Left lung (tissue), 14 donors: ENCODE data around the gene ZNF468. TPM values are rescaled to one million over a fixed set of nuclear protein-coding genes. Genes with fewer than 3 reads are reported as not detected.
A peak's percentile ranks its signal among the peaks of the same experiment; 100 is the strongest.
"Not testable (repeated sequence)": the region's sequence is repeated elsewhere in the genome, so short reads cannot be mapped to it uniquely, and the experiment has no call there.

Experiments
- ATAC-seq: fragments of 200-7000 bp; cut with Tn5 transposase; one replicate; pipeline ENCODE4 v1.9.1; 2020; ENCODE audit warnings: moderate library complexity
- DNase-seq, 4 donors: peaks; one replicate each; pipeline ENCODE4 v3.0.0-alpha.2; 2013 to 2020
- H3K27ac ChIP-seq, 2 donors: fragments of 200-600 bp; sonication (generic) in 1 of 2; one replicate each; pipeline versions ENCODE4 v1.5.0 to v1.8.0; 2020 to 2021
- H3K27me3 ChIP-seq, 2 donors: fragments of 200-600 bp; sonication (generic) in 1 of 2; one replicate each; pipeline versions ENCODE4 v1.5.0 to v1.8.0; 2020 to 2021
- H3K36me3 ChIP-seq, 2 donors: fragments of 200-600 bp; sonication (generic) in 1 of 2; one replicate each; pipeline versions ENCODE4 v1.5.0 to v1.8.0; 2020 to 2021
- H3K4me1 ChIP-seq, 2 donors: fragments of 200-600 bp; one replicate each; pipeline ENCODE4 v1.8.0; 2021
- H3K4me3 ChIP-seq, 2 donors: fragments of 200-600 bp; sonication (generic) in 1 of 2; one replicate each; pipeline versions ENCODE4 v1.5.0 to v1.8.0; 2020 to 2021; ENCODE audit warnings: mild to moderate bottlenecking in 1 of 2
- H3K9me3 ChIP-seq, 2 donors: fragments of 200-600 bp; sonication (generic) in 1 of 2; one replicate each; pipeline versions ENCODE4 v1.5.0 to v1.8.0; 2020 to 2021
- intact Hi-C, 2 donors: fragments of 100-400 bp; cut with DNase I; formaldehyde crosslinking; loops; one replicate each; pipeline versions ENCODE4 v1.11.2 to v1.14.2; 2022
- long read RNA-seq, 12 donors: library from polyadenylated mRNA in 2 of 12; unstranded in 2 of 12; transcript quantifications; one replicate each; pipeline ENCODE4 v2.0.0 and lab custom pipeline, GENCODE V29; 2019 to 2026
- polyA plus RNA-seq, 6 donors: library from polyadenylated mRNA; unstranded; fragments of 120-200 nt; gene quantifications; one replicate each; pipeline ENCODE4 v1.2.1, GENCODE V29; 2013; ENCODE audit not compliant: insufficient read length in 6 of 6
- total RNA-seq, 2 donors: library from RNA; stranded (reverse); fragmentation: NEBNext Ultra II Directional; extraction: Animal tissue kit (Norgen Biotek cat#: 25700); gene quantifications; one replicate each; pipeline ENCODE4 v1.2.1, GENCODE V29; 2021
- TF ChIP-seq, protein P1 (sequence below), 2 donors: fragments of 200-600 bp; sonication (generic) in 1 of 2; IDR thresholded peaks; one replicate each; pipeline versions ENCODE4 v1.5.0 to v1.8.0; 2021; ENCODE audit warnings: antibody characterized with exemption in 2 of 2
- donor health status: DM: no; HTN: yes; CAD: no.
- donor health status: DM: no; HTN: no; CAD: no.

ZNF468 gene
- total RNA-seq, result 10 to 100 TPM; 17.4 to 20.9 TPM
- polyA plus RNA-seq, result 10 to 100 TPM; 32.5 to 40.0 (median 35.4) TPM
- long read RNA-seq, donor 1, full-length matches to known transcripts, result 4 of 4 reads
- long read RNA-seq, donor 1, partial matches to known transcripts, result 0 of 4 reads
- long read RNA-seq, donor 1, other reads (novel, unspliced or antisense), result 0 of 4 reads
- long read RNA-seq, donor 2, full-length matches to known transcripts, result 1 of 1 reads
- long read RNA-seq, donor 2, partial matches to known transcripts, result 0 of 1 reads
- long read RNA-seq, donor 2, other reads (novel, unspliced or antisense), result 0 of 1 reads
- long read RNA-seq, donor 3, full-length matches to known transcripts, result 1 of 1 reads
- long read RNA-seq, donor 3, partial matches to known transcripts, result 0 of 1 reads
- long read RNA-seq, donor 3, other reads (novel, unspliced or antisense), result 0 of 1 reads
- long read RNA-seq, donor 4, partial matches to known transcripts, result 1 of 2 reads
- long read RNA-seq, donor 4, other reads (novel, unspliced or antisense), result 1 of 2 reads
- long read RNA-seq, donor 5, full-length matches to known transcripts, result 3 of 3 reads
- long read RNA-seq, donor 5, partial matches to known transcripts, result 0 of 3 reads
- long read RNA-seq, donor 5, other reads (novel, unspliced or antisense), result 0 of 3 reads
- long read RNA-seq, donor 6, full-length matches to known transcripts, result 1 of 1 reads
- long read RNA-seq, donor 6, partial matches to known transcripts, result 0 of 1 reads
- long read RNA-seq, donor 6, other reads (novel, unspliced or antisense), result 0 of 1 reads
- long read RNA-seq, donor 7, result 0 reads
- long read RNA-seq, donor 8, result 0 reads
- long read RNA-seq, donor 9, result 0 reads
- long read RNA-seq, donor 10, result 0 reads
- long read RNA-seq, donor 11, result 0 reads
- long read RNA-seq, donor 12, full-length matches to known transcripts, result 1 of 1 reads
- long read RNA-seq, donor 12, partial matches to known transcripts, result 0 of 1 reads
- long read RNA-seq, donor 12, other reads (novel, unspliced or antisense), result 0 of 1 reads

DNA sequence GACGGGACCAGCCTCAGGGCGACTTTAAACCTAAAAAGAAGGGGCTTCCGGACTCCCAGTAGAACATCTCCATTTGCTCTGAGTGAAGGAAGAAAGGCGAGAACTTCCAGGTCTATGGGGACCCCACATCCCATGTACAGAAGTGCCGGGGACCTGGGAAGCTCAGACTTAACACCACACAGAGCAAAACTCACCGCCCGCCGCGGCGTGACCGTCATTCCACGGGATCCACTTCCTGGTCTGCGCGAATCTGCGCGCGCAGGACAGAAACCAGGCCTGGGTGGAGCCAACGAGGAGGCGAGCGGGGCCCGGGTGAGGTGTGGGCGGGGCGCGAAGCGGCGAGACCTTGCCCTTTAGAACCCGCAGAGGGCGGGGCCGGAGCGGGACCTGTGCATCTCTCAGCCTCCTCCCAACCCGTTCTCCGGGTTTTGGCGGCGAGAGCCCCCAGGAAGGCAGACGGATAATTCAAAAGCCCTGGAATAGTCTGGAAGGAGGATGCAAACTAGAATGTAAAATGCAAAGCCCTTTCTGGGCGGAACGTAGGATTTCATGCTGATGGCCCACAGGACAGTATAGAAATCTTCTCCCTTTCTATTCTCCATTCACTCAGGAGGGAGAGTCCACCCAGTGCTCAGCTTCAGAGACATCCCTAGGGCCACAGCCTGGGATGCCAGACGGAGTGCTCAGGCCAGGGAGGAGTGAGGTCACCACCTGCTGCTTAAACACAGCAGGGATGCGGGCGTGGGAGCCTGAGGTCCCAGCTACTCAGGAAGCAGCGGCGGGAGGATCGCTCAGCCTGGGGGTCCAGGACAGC, at the start of gene ZNF468:
ZNF468 (minus strand) TSS at position 242 of the 814 bp plus-strand sequence. CDS start 3,347 bp downstream, outside the sequence.
- DNase-seq (peak; percentile 45 to 95 (median 66)), ATAC-seq (peak; percentile 100)
- intact Hi-C loops, H3K4me1 ChIP-seq, H3K27me3 ChIP-seq, H3K9me3 ChIP-seq: not testable (repeated sequence)
- H3K27ac ChIP-seq, result peak within 1 kb of the TSS; percentile 8 to 50
- H3K36me3 ChIP-seq, result peaks cover 0 to 21% of the 10 kb centered on the region in 2 donors
- peak within 1 kb of the TSS; percentile 61 to 69 for H3K4me3 ChIP-seq

DNA sequence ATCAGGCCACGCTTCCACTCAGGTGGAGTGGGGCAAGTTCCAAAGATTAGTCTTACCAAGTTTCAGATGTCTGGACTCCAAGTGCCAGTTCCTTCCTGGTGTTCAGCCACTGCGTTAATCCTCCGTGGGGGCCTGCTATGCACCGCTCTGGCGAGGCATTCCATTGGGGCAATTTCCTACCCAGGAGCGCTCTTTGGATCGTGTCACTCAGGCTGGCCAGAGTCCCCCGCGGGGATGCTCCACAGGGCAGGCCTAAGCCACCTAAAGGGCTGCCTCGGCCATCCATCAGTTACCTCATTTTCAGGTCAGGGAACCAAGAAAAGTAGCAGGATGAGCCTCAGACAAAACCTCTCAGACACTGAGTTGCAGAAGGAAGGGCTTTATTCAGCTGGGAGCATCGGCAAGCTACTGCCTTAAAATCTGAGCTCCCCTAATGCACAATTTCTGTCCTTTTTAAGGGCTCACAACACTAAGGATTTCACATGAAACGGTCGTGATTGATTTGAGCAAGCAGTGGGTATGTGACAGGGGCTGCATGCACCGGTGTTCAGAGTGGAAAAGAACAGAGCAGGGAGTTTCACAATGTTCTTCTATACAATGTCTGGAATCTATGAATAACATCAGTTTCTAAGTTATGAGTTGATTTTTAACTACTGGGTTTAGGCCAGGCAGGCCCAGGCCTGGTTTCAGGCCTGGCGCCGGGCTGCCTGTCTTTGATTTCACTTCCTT, 46.8 kb upstream of the ZNF468 start:
- Histone ChIP-seq H3K36me3 (peaks cover 0 to 36% of the 10 kb centered on the region in 2 donors), H3K9me3 (peaks cover 0 to 32% of the 10 kb centered on the region in 2 donors)
- H3K4me1 ChIP-seq, H3K27ac ChIP-seq, H3K4me3 ChIP-seq, ATAC-seq, intact Hi-C loops, H3K27me3 ChIP-seq, DNase-seq: not testable (repeated sequence)

DNA sequence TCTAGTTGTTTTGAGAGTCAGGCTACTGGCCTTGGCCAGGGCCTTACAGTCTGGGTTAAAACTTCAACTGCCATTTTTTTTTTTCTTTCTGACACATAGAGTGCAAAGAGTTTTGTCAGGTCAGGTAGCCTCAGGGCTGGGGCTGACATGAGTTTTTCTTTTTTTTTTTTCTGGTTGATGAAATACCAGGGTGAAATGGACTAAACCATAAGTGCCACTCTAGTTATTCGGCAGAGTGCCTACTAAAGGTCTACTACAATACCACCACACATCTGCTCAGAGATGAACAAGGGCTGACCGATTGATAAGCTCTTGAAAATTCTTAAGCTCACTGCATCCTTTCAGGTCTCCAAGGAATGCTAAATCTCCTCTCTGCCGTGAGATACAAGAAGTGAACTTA, 44.4 kb upstream of the ZNF468 start:
- DNase-seq, result no peak
- Histone ChIP-seq H3K27ac (no peak overlapping the region), H3K4me3 (no peak overlapping the region), H3K27me3 (no peaks in the 10 kb centered on the region), H3K36me3 (peaks cover 0 to 12% of the 10 kb centered on the region in 2 donors), H3K4me1 (peaks cover 0 to 4% of the 10 kb centered on the region in 2 donors), H3K9me3 (peaks cover 0 to 13% of the 10 kb centered on the region in 2 donors)
- no peak for ATAC-seq
- TF ChIP-seq, protein P1, sequence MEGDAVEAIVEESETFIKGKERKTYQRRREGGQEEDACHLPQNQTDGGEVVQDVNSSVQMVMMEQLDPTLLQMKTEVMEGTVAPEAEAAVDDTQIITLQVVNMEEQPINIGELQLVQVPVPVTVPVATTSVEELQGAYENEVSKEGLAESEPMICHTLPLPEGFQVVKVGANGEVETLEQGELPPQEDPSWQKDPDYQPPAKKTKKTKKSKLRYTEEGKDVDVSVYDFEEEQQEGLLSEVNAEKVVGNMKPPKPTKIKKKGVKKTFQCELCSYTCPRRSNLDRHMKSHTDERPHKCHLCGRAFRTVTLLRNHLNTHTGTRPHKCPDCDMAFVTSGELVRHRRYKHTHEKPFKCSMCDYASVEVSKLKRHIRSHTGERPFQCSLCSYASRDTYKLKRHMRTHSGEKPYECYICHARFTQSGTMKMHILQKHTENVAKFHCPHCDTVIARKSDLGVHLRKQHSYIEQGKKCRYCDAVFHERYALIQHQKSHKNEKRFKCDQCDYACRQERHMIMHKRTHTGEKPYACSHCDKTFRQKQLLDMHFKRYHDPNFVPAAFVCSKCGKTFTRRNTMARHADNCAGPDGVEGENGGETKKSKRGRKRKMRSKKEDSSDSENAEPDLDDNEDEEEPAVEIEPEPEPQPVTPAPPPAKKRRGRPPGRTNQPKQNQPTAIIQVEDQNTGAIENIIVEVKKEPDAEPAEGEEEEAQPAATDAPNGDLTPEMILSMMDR (IDR thresholded peaks at IDR 0.05), result no peak
- intact Hi-C loops, result no loop called here

DNA sequence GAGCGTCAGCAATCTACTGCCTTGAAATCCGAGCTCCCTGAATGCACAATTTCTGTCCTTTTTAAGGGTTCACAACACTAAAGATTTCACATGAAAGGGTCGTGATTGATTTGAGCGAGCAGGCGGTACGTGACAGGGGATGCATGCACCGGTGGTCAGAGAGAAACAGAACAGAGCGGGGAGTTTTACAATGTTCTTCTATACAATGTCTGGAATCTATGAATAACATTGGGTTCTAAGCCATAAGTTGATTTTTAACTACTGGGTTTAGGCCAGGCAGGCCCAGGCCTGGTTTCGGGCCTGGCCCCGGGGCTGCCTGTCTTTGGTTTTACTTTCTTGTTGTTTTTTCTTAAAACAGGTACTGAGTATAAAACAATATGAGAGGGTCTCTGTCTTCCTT, 41.2 kb upstream of the ZNF468 start:
- ATAC-seq, H3K27ac ChIP-seq, DNase-seq, intact Hi-C loops, H3K36me3 ChIP-seq, H3K27me3 ChIP-seq, H3K4me3 ChIP-seq, H3K9me3 ChIP-seq: not testable (repeated sequence)
- peaks cover 7 to 14% of the 10 kb centered on the region in 2 donors for H3K4me1 ChIP-seq

DNA sequence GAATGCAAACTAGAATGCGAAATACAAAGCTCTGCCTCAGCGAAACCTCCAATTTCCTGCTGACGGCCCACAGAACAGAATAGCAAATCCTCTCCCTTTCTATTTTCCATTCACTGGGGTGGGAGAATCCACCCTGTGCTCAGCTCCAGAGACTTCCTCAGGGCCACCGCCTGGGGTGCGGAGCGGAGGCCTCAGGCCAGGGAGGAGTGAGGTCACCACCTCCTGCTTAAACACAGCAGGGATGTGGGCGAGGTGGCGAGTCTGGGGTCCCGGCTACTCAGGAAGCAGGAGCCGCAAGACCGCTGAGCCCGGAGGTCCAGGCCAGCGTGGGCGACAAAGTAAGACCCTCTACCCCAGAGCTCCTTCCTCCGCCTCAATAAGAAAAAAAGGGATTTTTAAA, 40.7 kb upstream of the ZNF468 start:
- ATAC-seq (no peak), DNase-seq (no peak)
- Histone ChIP-seq H3K4me1 (peaks cover 7 to 14% of the 10 kb centered on the region in 2 donors), H3K36me3 (no peaks in the 10 kb centered on the region), H3K27ac (peak overlapping the region; percentile 85 to 89), H3K27me3 (no peaks in the 10 kb centered on the region), H3K4me3 (peak overlapping the region; percentile 67 to 92), H3K9me3 (no peaks in the 10 kb centered on the region)
- intact Hi-C loops, result no loop called here
- TF ChIP-seq, protein P1 (IDR thresholded peaks at IDR 0.05), result no peak
